Measurements from ENCODE around the gene RPS19. TPM values are rescaled to one million over a fixed set of nuclear protein-coding genes. Genes with fewer than 3 reads are reported as not detected.

The RPS19 gene
- total RNA-seq, 1 donor from 2014 or later = 1,124 TPM

GRCh38 chr19:41879080-41879479 lies 19.0 kb downstream of the RPS19 start:
- DNase-seq (ENCODE audit: low spot score) = no peak

GRCh38 chr19:41879670-41880328 lies 19.7 kb downstream of the RPS19 start:
- DNase-seq (ENCODE audit: low spot score) = no peak

GRCh38 chr19:41880329-41880708 lies 20.3 kb downstream of the RPS19 start:
- no peak for DNase-seq (ENCODE audit: low spot score)

- peak; percentile 33 for DNase-seq (ENCODE audit: low spot score)
Measured at GRCh38 chr19:41882568-41883462, 22.8 kb downstream of the RPS19 start, which contains the start of gene ARHGEF1. Gene ARHGEF1, plus strand, starts transcription at chr19:41883184. Its CDS starts 4,899 bp downstream, at chr19:41888083.

GRCh38 chr19:41883463-41883820 lies 23.4 kb downstream of the RPS19 start:
- no peak for DNase-seq (ENCODE audit: low spot score)

GRCh38 chr19:41883821-41884733 lies 24.0 kb downstream of the RPS19 start:
- peak; percentile 98 for DNase-seq (ENCODE audit: low spot score)

GRCh38 chr19:41886761-41887710 lies 27.0 kb downstream of the RPS19 start:
- no peak for DNase-seq (ENCODE audit: low spot score)

- DNase-seq (ENCODE audit: low spot score) = peak; percentile 57
Measured at GRCh38 chr19:41887711-41888382, 27.8 kb downstream of the RPS19 start.

- DNase-seq (ENCODE audit: low spot score) = no peak
Measured at GRCh38 chr19:41888926-41889325, 28.9 kb downstream of the RPS19 start.

GRCh38 chr19:41889896-41890295 lies 29.8 kb downstream of the RPS19 start:
- DNase-seq (ENCODE audit: low spot score) = no peak

- no peak for DNase-seq (ENCODE audit: low spot score)
Measured at GRCh38 chr19:41890936-41891335, 30.9 kb downstream of the RPS19 start.

- DNase-seq (ENCODE audit: low spot score) = no peak
Measured at GRCh38 chr19:41892173-41892902, 32.3 kb downstream of the RPS19 start.

GRCh38 chr19:41893899-41894298 lies 33.8 kb downstream of the RPS19 start:
- no peak for DNase-seq (ENCODE audit: low spot score)

GRCh38 chr19:41894350-41894749 lies 34.3 kb downstream of the RPS19 start:
- DNase-seq (ENCODE audit: low spot score) = no peak

GRCh38 chr19:41895745-41896580 lies 35.9 kb downstream of the RPS19 start:
- no peak for DNase-seq (ENCODE audit: low spot score)

- DNase-seq (ENCODE audit: low spot score) = no peak
Measured at GRCh38 chr19:41896581-41896942, 36.5 kb downstream of the RPS19 start.

GRCh38 chr19:41897181-41897580 lies 37.1 kb downstream of the RPS19 start:
- DNase-seq (ENCODE audit: low spot score) = no peak

- no peak for DNase-seq (ENCODE audit: low spot score)
Measured at GRCh38 chr19:41897820-41898219, 37.8 kb downstream of the RPS19 start.

- DNase-seq (ENCODE audit: low spot score) = no peak
Measured at GRCh38 chr19:41898235-41898634, 38.2 kb downstream of the RPS19 start.
